C4-2B (cell line): ENCODE results near the gene CLIP1.

Source experiments
- CTCF ChIP-seq: fragments of 450-650 bp; conservative IDR thresholded peaks from 2 replicates; pipeline ENCODE4 v1.5.1; 2017; ENCODE audit warnings: mild to moderate bottlenecking
- ZFX ChIP-seq: fragments of 450-650 bp; IDR thresholded peaks from 2 replicates; pipeline ENCODE4 v1.6.1; 2017

- TF ChIP-seq CTCF: no peak
- TF ChIP-seq ZFX: no peak
Observed at GRCh38 chr12:122293081-122293480, 129.4 kb downstream of the CLIP1 start.
